Neuronal stem cell (in vitro differentiated cells): Measurements from ENCODE around the gene NRF1.

Experiments used
- DNase-seq: peaks from one replicate; pipeline ENCODE4 v3.0.0-alpha.2; 2013; ENCODE audit warnings: low spot score
- H2AFZ ChIP-seq: one replicate; pipeline ENCODE4 v1.6.1; 2013; ENCODE audit warnings: mild to moderate bottlenecking, low read length, inconsistent platforms
- H2AK5ac ChIP-seq: 2 replicates; pipeline ENCODE4 v1.6.1; 2013; ENCODE audit warnings: low read depth, mild to moderate bottlenecking, inconsistent platforms, low read length, moderate library complexity, mixed read lengths
- H2BK120ac ChIP-seq: 2 replicates; pipeline ENCODE4 v1.6.1; 2013; ENCODE audit warnings: low read depth, mild to moderate bottlenecking, inconsistent platforms, low read length, moderate library complexity, mixed read lengths
- H2BK12ac ChIP-seq: one replicate; pipeline ENCODE4 v1.6.1; 2013; ENCODE audit warnings: low read length, inconsistent platforms
- H2BK15ac ChIP-seq: 2 replicates; pipeline ENCODE4 v1.6.1; 2013; ENCODE audit warnings: mild to moderate bottlenecking, low read length, inconsistent platforms, mixed read lengths
- H2BK5ac ChIP-seq: one replicate; pipeline ENCODE4 v1.6.1; 2013; ENCODE audit warnings: inconsistent platforms, mild to moderate bottlenecking, low read length, moderate library complexity
- H3K14ac ChIP-seq: one replicate; pipeline ENCODE4 v1.6.1; 2013; ENCODE audit warnings: low read length, inconsistent platforms
- H3K18ac ChIP-seq: 2 replicates; pipeline ENCODE4 v1.6.1; 2013; ENCODE audit warnings: low read length, inconsistent platforms
- H3K23ac ChIP-seq: 2 replicates; pipeline ENCODE4 v1.6.1; 2013; ENCODE audit warnings: low read depth, mild to moderate bottlenecking, mixed read lengths, low read length, inconsistent platforms; ENCODE audit not compliant: poor library complexity
- H3K27ac ChIP-seq: replicated peaks from 3 replicates; pipeline ENCODE4 v1.5.1; 2013; ENCODE audit warnings: low read length, inconsistent platforms
- H3K27me3 ChIP-seq, 3 experiments: 2 replicates each; pipeline ENCODE4 v1.6.1; 2013; ENCODE audit warnings: low read length in 3 of 3, mild to moderate bottlenecking in 2 of 3, inconsistent platforms in 1 of 3, low read depth in 1 of 3, mixed read lengths in 1 of 3, moderate library complexity in 1 of 3; ENCODE audit not compliant: control insufficient read depth in 3 of 3, insufficient read depth in 3 of 3
- H3K36me3 ChIP-seq, 2 donors: replicated peaks in 1 of 2; 2 replicates each; pipeline ENCODE4 v1.6.1; 2013; ENCODE audit warnings: low read length in 2 of 2; ENCODE audit not compliant: control insufficient read depth in 2 of 2, insufficient read depth in 2 of 2
- H3K4ac ChIP-seq: 2 replicates; pipeline ENCODE4 v1.6.1; 2013; ENCODE audit warnings: inconsistent platforms, mild to moderate bottlenecking, low read length, moderate library complexity
- H3K4me1 ChIP-seq, 2 donors: 1 replicate in 1 of 2; 2 replicates in 1 of 2; pipeline ENCODE4 v1.6.1; 2013; ENCODE audit warnings: low read length in 2 of 2, low read depth in 1 of 2; ENCODE audit not compliant: control insufficient read depth in 2 of 2, insufficient read depth in 1 of 2
- H3K4me2 ChIP-seq: one replicate; pipeline ENCODE4 v1.6.1; 2013; ENCODE audit warnings: mild to moderate bottlenecking, low read length, inconsistent platforms; ENCODE audit not compliant: insufficient read depth, poor library complexity, severe bottlenecking
- H3K4me3 ChIP-seq, 2 donors: 2 replicates each; pipeline ENCODE4 v1.5.1; 2013; ENCODE audit warnings: low read length in 2 of 2, mild to moderate bottlenecking in 2 of 2, inconsistent platforms in 1 of 2, moderate library complexity in 1 of 2
- H3K79me1 ChIP-seq: one replicate; pipeline ENCODE4 v1.6.1; 2013; ENCODE audit warnings: low read depth, mild to moderate bottlenecking, inconsistent platforms, low read length, moderate library complexity
- H3K9ac ChIP-seq: one replicate; pipeline ENCODE4 v1.6.1; 2013; ENCODE audit warnings: mild to moderate bottlenecking, low read depth, low read length, inconsistent platforms; ENCODE audit not compliant: poor library complexity
- H3K9me3 ChIP-seq, 2 donors: replicated peaks in 1 of 2; 2 replicates each; pipeline versions ENCODE3 to v1.6.1; 2013; ENCODE audit warnings: low read length in 2 of 2, mild to moderate bottlenecking in 2 of 2, inconsistent platforms in 1 of 2, low read depth in 1 of 2, mixed read lengths in 1 of 2, moderate library complexity in 1 of 2; ENCODE audit not compliant: control insufficient read depth in 2 of 2, insufficient read depth in 1 of 2
- H4K8ac ChIP-seq: one replicate; pipeline ENCODE4 v1.6.1; 2013; ENCODE audit warnings: low read depth, mild to moderate bottlenecking, inconsistent platforms, low read length, moderate library complexity
- H4K91ac ChIP-seq: one replicate; pipeline ENCODE4 v1.6.1; 2013; ENCODE audit warnings: low read length, low read depth, mild to moderate bottlenecking, inconsistent platforms; ENCODE audit not compliant: poor library complexity
- WGBS, 2 donors: extraction: QIAGEN DNeasy Blood & Tissue Kit; methylation state at CpG; one replicate each; pipeline ENCODE4 v1.1.7; 2013; ENCODE audit warnings: missing lambda C conversion rate in 2 of 2, mixed read lengths in 1 of 2; ENCODE audit not compliant: insufficient read length in 2 of 2, insufficient replicate concordance in 1 of 2; ENCODE audit errors: extremely low coverage in 2 of 2; 5-methylcytosine and 5-hydroxymethylcytosine counted together

NRF1 gene

DNA sequence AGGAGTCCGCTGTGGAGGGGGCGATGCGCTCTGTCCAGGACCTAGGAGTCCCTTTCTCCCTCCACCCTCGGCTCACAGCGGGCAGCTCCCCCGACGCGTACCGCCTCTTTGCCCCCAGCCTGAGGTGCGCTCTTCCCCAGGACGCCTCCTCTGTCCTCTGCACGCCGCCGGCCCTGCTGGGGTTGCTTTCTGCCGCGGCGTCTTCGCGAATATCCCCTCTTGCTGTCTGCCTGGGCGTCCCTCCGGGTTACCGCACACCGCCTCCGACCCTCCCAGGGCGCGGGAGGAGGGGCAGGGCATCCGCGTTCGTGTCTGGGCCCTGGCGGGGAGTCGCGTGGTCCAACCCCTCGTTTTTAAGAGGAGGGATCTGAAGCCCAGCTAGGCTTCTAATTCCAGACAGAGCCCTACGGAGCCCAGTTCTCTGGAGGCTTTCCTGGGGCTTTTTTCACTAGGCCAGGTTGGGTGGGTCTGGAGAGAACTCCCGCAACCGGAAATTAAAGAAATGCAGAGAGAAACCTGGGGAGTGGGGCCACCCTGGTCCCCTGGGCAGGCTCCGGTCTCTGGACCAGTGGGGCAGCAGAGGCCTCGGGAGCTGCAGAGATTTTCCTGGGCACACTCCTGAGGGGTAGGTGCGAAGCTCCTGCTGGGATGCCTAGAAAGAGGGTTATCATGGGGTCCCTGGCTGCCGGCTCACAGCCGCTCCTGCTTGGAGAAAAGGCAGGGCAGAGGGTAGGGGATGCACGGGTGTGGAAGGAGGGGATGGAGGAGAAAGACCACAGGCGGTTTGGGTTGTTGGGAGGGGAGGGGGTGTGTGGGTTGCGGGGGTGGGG is 174.4 kb downstream of the NRF1 start:
- WGBS, 2 donors = no CpG with 5 or more reads among the region's 44 CpGs
- H3K36me3 ChIP-seq = no peaks in the 10 kb centered on the region

DNA sequence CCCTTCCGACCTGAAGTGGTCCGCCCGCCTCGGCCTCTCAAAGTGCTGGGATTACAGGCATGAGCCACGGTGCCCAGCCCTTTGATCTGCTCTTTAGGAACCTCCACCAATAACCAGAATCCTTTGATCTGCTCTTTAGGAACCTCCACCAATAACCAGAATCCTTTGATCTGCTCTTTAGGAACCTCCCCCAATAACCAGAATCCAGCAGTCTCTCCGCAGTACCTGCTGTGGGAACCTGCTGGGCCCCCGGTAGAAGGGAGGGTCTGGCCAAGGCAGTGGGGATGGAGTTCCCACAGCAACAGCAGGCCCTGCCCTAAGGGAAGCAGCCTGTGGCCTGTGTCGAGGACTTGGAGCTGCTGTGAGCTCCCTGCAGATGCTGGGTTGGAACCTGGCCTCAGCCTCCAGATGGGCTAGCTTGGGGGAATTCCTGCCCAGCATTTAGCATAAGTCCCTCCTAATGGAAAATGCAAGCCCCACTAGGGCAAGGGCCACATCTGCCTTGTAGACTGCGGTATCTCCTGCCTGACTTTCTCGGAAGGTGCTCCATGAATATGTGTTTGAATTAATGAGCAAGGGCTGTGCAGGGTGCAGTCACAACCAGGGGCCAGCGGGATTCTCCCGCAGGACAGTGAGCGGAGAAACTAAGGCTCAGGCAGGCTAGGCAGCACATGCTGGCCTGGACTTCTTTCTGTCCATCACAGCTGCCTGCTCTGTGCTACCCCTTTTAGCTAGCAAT is 175.5 kb downstream of the NRF1 start:
- Histone ChIP-seq H2BK12ac (no peak overlapping the region), H3K4me3 (no peak overlapping the region), H2AFZ (no peak overlapping the region), H2BK5ac (no peak overlapping the region), H3K14ac (no peak overlapping the region), H3K27ac (no peak overlapping the region), H3K36me3 (no peaks in the 10 kb centered on the region), H2AK5ac (no peak overlapping the region), H2BK120ac (no peak overlapping the region), H4K8ac (no peak overlapping the region), H2BK15ac (no peak overlapping the region), H3K4me1 (peaks cover 2 to 9% of the 10 kb centered on the region in 2 donors), H4K91ac (no peak overlapping the region), H3K23ac (no peak overlapping the region), H3K4me2 (no peak overlapping the region), H3K27me3 (peaks cover 37 to 87% (median 59%) of the 10 kb centered on the region in 3 experiments), H3K79me1 (no peaks in the 10 kb centered on the region), H3K18ac (no peak overlapping the region), H3K9ac (no peak overlapping the region), H3K9me3 (peaks cover 0 to 4% of the 10 kb centered on the region in 2 donors), H3K4ac (no peak overlapping the region)
- no peak for DNase-seq
- WGBS, 2 donors = no CpG with 5 or more reads among the region's 13 CpGs

More for the DNA sequence above, 174.4 kb downstream of the NRF1 start:
- Histone ChIP-seq H3K9ac (peak overlapping the region; percentile 72), H3K4me3 (peak overlapping the region in 1 of 2 donors; percentile 61), H3K4ac (peak overlapping the region; percentile 32), H2AFZ (peak overlapping the region; percentile 72), H2AK5ac (no peak overlapping the region), H3K18ac (peak overlapping the region; percentile 90), H2BK15ac (peak overlapping the region; percentile 45), H3K14ac (no peak overlapping the region), H3K9me3 (peaks cover 0 to 4% of the 10 kb centered on the region in 2 donors), H3K79me1 (no peaks in the 10 kb centered on the region), H4K8ac (no peak overlapping the region), H2BK5ac (no peak overlapping the region), H3K27ac (no peak overlapping the region), H3K4me2 (peak overlapping the region; percentile 63), H2BK12ac (peak overlapping the region; percentile 30), H3K27me3 (peaks cover 47 to 96% (median 70%) of the 10 kb centered on the region in 3 experiments), H3K4me1 (peaks cover 2 to 12% of the 10 kb centered on the region in 2 donors), H4K91ac (no peak overlapping the region), H3K23ac (no peak overlapping the region), H2BK120ac (no peak overlapping the region)
- peak; percentile 31 for DNase-seq

DNA sequence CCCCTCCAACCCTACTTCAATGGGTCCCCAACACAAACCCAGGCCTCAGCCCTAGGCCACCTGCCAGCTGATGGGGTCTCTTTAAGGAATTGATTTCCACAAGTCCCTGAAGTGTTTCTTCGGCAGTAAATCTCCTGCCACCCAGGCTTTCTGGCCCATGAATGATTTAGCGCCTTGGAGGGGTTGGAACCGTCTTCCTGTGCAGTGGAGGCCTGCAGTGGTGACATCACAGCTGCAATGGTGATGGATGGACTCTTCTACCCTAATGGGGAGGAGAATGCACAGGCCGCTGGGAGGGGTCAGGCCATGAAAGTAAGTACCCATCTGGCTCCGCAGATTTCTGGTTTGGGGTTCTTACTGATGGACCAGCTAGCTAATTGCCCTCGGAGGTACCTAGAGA is 177.5 kb downstream of the NRF1 start:
- peaks cover 21 to 76% (median 39%) of the 10 kb centered on the region in 3 experiments for H3K27me3 ChIP-seq
- H3K9ac ChIP-seq = no peak overlapping the region
- peaks cover 0 to 4% of the 10 kb centered on the region in 2 donors for H3K9me3 ChIP-seq
- H2BK15ac ChIP-seq = no peak overlapping the region
- H4K91ac ChIP-seq = no peak overlapping the region
- no peak overlapping the region for H3K4me3 ChIP-seq
- H3K27ac ChIP-seq = no peak overlapping the region
- no CpG with 5 or more reads among the region's 6 CpGs for WGBS, 2 donors
- H2BK5ac ChIP-seq = no peak overlapping the region
- H3K4ac ChIP-seq = no peak overlapping the region
- no peak overlapping the region for H2AFZ ChIP-seq
- H3K79me1 ChIP-seq = no peaks in the 10 kb centered on the region
- no peak overlapping the region for H3K18ac ChIP-seq
- peak overlapping the region; percentile 65 for H2AK5ac ChIP-seq
- no peak for DNase-seq
- no peak overlapping the region for H3K23ac ChIP-seq
- H2BK120ac ChIP-seq = no peak overlapping the region
- H3K4me1 ChIP-seq = peaks cover 7 to 9% of the 10 kb centered on the region in 2 donors
- no peaks in the 10 kb centered on the region for H3K36me3 ChIP-seq
- H2BK12ac ChIP-seq = no peak overlapping the region
- H3K14ac ChIP-seq = no peak overlapping the region
- H4K8ac ChIP-seq = no peak overlapping the region
- H3K4me2 ChIP-seq = no peak overlapping the region

DNA sequence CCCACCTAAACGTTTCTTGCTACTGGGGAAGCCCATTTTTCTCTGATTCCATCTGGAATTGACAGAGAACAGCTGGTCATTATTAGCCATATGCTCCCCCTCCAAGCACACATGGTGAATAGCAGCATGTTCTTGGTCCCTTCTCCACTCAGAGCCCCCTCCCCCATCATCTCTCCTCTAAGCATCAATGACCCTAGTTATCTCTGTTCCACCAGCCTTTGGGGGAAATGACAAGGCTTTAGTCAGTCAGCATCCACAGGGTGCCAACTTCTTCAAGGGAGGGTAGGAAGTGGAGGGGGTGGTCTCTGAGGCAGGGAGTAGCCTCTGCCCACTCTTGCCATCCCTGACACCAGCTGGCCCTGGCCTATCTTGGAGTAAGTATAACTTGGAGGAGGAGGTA is 178.1 kb downstream of the NRF1 start:
- Histone ChIP-seq H3K14ac (no peak overlapping the region), H2BK15ac (no peak overlapping the region), H3K4me1 (peaks cover 7 to 9% of the 10 kb centered on the region in 2 donors), H2AK5ac (no peak overlapping the region), H3K23ac (no peak overlapping the region), H2BK120ac (no peak overlapping the region), H2AFZ (no peak overlapping the region), H3K79me1 (no peaks in the 10 kb centered on the region), H4K91ac (no peak overlapping the region), H2BK5ac (no peak overlapping the region), H3K4me3 (no peak overlapping the region), H3K27ac (no peak overlapping the region), H3K36me3 (no peaks in the 10 kb centered on the region), H3K18ac (no peak overlapping the region), H2BK12ac (no peak overlapping the region), H4K8ac (no peak overlapping the region), H3K27me3 (peaks cover 15 to 73% (median 33%) of the 10 kb centered on the region in 3 experiments), H3K9ac (no peak overlapping the region), H3K9me3 (peaks cover 0 to 4% of the 10 kb centered on the region in 2 donors), H3K4ac (no peak overlapping the region), H3K4me2 (no peak overlapping the region)
- DNase-seq = no peak
- WGBS, 2 donors = no CpG with 5 or more reads among the region's 1 CpG
